GM20431 (cell line): ENCODE results near the gene ONECUT2.
"Not testable (repeated sequence)": the region's sequence is repeated elsewhere in the genome, so short reads cannot be mapped to it uniquely, and the experiment has no call there.

Experiments used
- in situ Hi-C: fragments of 300-500 bp; cut with MseI, MboI; formaldehyde crosslinking; loops from one replicate; pipeline ENCODE4 v1.15.0; 2020; ENCODE audit warnings: low sequenced_read_pairs; ENCODE audit not compliant: unreplicated experiment

The ONECUT2 gene

GRCh38 chr18:57518533-57518932 is 83.4 kb downstream of the ONECUT2 start:
- in situ Hi-C loops: no loop called here

- in situ Hi-C loops: no loop called here
Observed at GRCh38 chr18:57519668-57520424, 84.7 kb downstream of the ONECUT2 start.

- in situ Hi-C loops: not testable (repeated sequence)
Observed at GRCh38 chr18:57522348-57522747, 87.2 kb downstream of the ONECUT2 start.

GRCh38 chr18:57523171-57523956 is 88.2 kb downstream of the ONECUT2 start:
- in situ Hi-C loops: no loop called here

- in situ Hi-C loops: no loop called here
Observed at GRCh38 chr18:57527556-57528229, 92.5 kb downstream of the ONECUT2 start.

GRCh38 chr18:57529151-57529550 is 94.0 kb downstream of the ONECUT2 start:
- in situ Hi-C loops: no loop called here

- in situ Hi-C loops: no loop called here
Observed at GRCh38 chr18:57533006-57533867, 98.1 kb downstream of the ONECUT2 start.

GRCh38 chr18:57533868-57534510 is 98.8 kb downstream of the ONECUT2 start:
- in situ Hi-C loops: no loop called here

GRCh38 chr18:57534511-57534909 is 99.3 kb downstream of the ONECUT2 start:
- in situ Hi-C loops: no loop called here

- in situ Hi-C loops: no loop called here
Observed at GRCh38 chr18:57538614-57539013, 103.4 kb downstream of the ONECUT2 start.

GRCh38 chr18:57539702-57540101 is 104.5 kb downstream of the ONECUT2 start:
- in situ Hi-C loops: no loop called here
